Measurements from ENCODE around the gene IGF1.

- no peak for TF ChIP-seq CTCF (IDR thresholded peaks at IDR 0.05; ENCODE audit: borderline replicate concordance, extremely low read depth, low read length, poor library complexity, severe bottlenecking)
- no peak for TF ChIP-seq EZH2 (IDR thresholded peaks at IDR 0.05; ENCODE audit: borderline replicate concordance, low read depth, low read length, severe bottlenecking)
These were observed 44.4 kb downstream of the IGF1 start for GRCh38 chr12:102435827-102436436.

Data from DND-41 (cell line).